GM12892 (cell line): ENCODE results near the gene PRLR.

Experiments
- POLR2A ChIP-seq: IDR thresholded peaks from 2 replicates; pipeline ENCODE4 v1.6.1; 2011; ENCODE audit warnings: low read depth, low read length, control low read depth
- POLR2AphosphoS5 ChIP-seq: IDR thresholded peaks from 2 replicates; pipeline ENCODE4 v1.6.1; 2011; ENCODE audit warnings: low read depth, low read length, control low read depth
- TAF1 ChIP-seq: IDR thresholded peaks from 2 replicates; pipeline ENCODE4 v1.6.1; 2011; ENCODE audit warnings: low read depth, mild to moderate bottlenecking, control low read depth, low read length, borderline replicate concordance

GRCh38 chr5:35089334-35090314 lies 140.7 kb downstream of the PRLR start:
- TF ChIP-seq POLR2A = no peak
- no peak for TF ChIP-seq POLR2AphosphoS5
- TF ChIP-seq TAF1 = no peak
